Measurements from ENCODE around the gene ADAM30.
"Not testable (repeated sequence)": the region's sequence is repeated elsewhere in the genome, so short reads cannot be mapped to it uniquely, and the experiment has no call there.

The ADAM30 gene

GRCh38 chr1:119873135-119874015 is 22.9 kb downstream of the ADAM30 start:
- DNase-seq = no peak

- no peak for DNase-seq
Observed at GRCh38 chr1:119871881-119872280, 24.4 kb downstream of the ADAM30 start.

GRCh38 chr1:119870917-119871596 is 25.3 kb downstream of the ADAM30 start:
- DNase-seq = peak; percentile 93

DNA sequence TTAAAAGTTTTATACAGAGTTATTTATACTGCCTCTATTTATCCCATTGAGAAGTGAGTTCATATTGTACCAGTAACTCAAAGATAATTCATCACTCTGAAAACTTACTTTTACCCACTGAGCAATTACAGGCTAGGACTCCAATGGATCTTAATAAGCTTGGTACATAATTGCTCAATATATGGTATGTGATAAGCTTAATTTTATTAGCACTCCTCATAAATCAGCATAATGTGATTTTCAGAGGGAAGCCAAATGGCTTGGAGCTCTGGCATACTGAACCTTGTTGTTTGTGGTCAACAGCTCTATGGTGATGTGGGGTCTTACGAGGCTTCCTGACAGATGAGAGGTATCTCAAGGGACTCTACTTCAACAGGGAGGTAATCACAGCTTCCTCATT is 26.3 kb downstream of the ADAM30 start:
- DNase-seq = no peak

DNA sequence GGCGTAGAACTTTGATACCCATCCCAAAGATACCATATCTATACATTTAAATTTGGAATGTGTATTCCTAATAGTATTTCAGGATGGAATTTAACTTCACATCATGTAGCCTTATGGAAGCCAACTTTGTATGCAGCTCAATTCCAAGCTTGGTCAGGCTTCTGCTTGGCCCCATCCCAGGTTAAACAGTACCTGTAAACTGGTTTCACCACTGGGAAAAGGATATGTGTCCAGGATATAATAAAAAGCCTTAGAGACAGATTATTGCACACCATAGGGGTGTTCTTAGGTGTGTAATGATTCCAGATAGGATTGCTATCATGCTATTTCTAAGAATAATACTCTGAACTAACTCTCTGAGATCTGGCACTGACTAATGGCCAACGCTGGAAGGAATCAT is 28.1 kb downstream of the ADAM30 start:
- no peak for DNase-seq

DNA sequence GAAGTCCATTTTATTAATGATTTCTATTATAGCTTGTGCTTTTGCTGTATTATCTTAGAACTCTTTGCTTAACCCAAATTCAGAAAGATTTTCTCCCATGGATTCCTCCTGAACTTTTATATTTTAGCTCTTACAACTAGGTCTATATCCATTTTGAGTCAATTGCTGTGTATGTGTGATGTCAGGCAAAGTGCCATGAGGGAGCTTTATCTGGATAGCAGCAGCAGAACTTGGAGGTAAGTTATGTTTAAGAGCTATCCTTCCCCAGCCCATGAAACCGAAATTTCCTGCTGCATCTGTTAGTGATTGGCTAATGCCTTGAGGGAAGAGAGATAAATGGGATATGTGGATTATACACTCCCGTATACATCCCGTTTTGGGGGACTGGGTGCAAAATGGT is 29.9 kb downstream of the ADAM30 start:
- no peak for DNase-seq

DNA sequence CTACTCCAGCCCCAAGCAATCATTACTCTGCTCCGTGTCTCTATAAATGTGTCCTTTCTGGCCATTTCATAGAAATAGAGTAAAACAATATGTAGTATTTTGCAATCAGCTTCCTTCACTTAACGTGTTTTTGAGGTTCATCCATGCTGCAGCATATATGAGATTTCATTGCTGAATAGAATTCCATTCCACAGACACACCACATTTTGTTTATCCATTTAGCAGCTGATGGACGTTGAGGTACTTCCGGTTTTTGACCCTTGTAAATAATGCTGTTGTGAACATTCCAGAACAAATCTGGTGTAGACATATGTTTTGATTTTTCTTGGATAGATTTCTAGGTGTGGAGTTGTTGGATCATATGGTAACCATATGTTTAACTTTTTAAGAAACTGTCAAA is 30.7 kb downstream of the ADAM30 start:
- no peak for DNase-seq

GRCh38 chr1:119862276-119862675 is 34.0 kb downstream of the ADAM30 start:
- no peak for DNase-seq

- no peak for DNase-seq
Observed at GRCh38 chr1:119861547-119861946, 34.8 kb downstream of the ADAM30 start.

DNA sequence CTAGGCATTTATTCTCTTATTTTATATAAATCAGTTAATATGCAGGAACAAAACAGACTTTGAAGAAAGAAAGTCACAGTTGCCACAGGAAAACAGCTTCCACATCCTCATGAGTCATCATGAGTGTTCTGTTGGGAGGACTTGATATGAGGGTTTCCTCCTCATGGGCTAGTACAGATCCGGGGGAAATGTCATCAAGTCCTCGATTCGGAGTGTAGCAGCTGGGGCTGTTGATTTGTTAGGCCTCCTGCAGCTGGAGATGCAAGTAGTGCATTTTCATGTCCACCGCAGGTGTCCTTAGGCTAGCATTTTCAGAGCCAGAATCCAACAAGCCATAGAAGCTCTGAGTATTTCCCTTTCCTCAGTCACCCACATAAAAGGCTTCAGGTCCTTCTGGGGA is 36.7 kb downstream of the ADAM30 start:
- DNase-seq = no peak

DNA sequence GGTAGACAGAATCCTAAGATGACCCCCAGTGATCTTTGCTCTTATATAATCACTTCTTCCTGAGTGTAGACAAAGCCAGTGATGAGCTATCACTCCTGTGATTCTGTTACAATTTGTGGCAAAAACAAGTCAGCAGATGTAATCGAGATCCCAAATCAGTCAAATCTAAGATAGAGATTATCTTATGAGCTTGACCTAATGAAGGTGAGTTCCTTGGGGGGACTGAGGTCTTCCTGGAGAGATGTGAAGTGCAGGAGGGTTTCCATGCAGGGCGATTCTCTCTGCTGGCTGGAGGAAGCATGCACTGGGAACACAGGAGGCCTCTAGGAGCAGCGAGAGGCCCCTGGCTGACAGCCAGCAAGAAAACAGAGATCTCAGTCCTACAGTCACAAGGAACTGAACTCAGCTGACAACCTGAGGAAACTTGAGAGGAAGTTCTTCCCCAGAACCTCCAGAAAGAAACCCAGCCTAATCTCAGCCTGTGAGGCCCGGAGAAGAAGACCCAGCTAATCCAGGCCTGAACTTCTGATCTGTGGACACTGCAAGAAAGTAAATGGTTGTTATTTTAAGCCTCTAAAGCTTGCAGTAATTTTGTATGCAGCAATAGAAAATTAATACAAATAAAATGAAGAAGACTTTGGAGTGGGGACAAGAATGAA is 37.6 kb downstream of the ADAM30 start:
- not testable (repeated sequence) for DNase-seq

GRCh38 chr1:119858126-119858525 is 38.2 kb downstream of the ADAM30 start:
- no peak for DNase-seq

DNA sequence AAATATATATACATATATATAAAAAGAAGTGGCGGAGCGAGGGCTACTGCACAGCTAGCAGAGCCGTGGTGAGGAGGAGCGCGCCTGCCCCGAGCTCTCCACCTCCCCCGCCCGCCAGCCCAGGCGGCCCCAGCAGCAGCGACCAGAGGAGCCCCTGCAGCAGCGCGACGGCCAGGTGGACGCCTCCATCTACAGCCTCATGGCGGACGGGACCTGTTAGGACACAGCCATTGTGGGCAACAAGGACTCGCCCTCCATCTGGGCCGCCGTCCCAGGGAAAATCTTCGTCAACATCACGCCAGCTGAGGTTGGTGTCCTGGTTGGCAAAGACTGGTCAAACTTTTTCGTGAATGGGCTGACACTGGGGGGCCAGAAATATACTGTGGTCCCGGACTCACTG is 43.2 kb downstream of the ADAM30 start:
- DNase-seq = no peak

- not testable (repeated sequence) for DNase-seq
Observed at GRCh38 chr1:119844206-119844605, 52.1 kb downstream of the ADAM30 start.
